GM12891 (cell line): Measurements from ENCODE around the gene FBN2.

ENCODE experiments used
- DNase-seq: peaks from one replicate; pipeline ENCODE4 v3.0.0; 2011; ENCODE audit warnings: low spot score; ENCODE audit not compliant: insufficient read length
- FAIRE-seq: peaks from 2 replicates; lab custom pipeline; 2011; peaks lifted over from hg19 to GRCh38; lab: Jason Lieb, UNC
- PAX5 ChIP-seq: IDR thresholded peaks from 2 replicates; pipeline ENCODE4 v1.6.1; 2011; ENCODE audit warnings: low read length, moderate library complexity, mild to moderate bottlenecking; ENCODE audit not compliant: insufficient read depth, severe bottlenecking
- POLR2A ChIP-seq: IDR thresholded peaks from 2 replicates; pipeline ENCODE4 v1.6.1; 2011; ENCODE audit warnings: low read depth, low read length, control low read depth
- POLR2AphosphoS5 ChIP-seq: IDR thresholded peaks from 2 replicates; pipeline ENCODE4 v1.6.1; 2011; ENCODE audit warnings: low read depth, low read length, control low read depth
- POU2F2 ChIP-seq: IDR thresholded peaks from 2 replicates; pipeline ENCODE4 v1.6.1; 2011; ENCODE audit warnings: low read depth, mild to moderate bottlenecking, control low read depth, low read length, moderate library complexity
- SPI1 ChIP-seq: IDR thresholded peaks from 2 replicates; pipeline ENCODE4 v1.6.1; 2011; ENCODE audit warnings: low read depth, low read length, control low read depth
- TAF1 ChIP-seq: IDR thresholded peaks from 2 replicates; pipeline ENCODE4 v1.6.1; 2011; ENCODE audit warnings: low read depth, low read length, control low read depth

FBN2 gene

DNA sequence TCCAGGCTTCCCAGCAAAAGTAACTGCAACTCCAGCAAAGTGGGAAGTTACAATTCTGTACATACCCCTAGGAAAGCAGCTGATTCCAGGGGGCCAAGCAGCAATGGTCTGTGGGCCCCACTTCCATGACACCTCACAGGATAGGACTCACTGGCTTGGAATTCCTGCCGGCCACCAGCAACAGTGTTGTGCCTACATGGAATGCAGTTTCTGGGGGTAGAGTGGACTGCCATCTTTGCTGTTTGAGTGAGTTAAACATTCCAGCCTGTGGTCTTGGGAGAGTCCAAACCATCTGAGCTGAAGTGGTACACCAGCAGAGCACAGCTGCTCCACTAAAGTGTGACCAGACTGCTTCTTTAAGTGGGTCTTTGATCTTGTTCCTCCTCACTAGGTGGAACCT lies 13.4 kb upstream of the FBN2 start:
- FAIRE-seq, result no peak

DNA sequence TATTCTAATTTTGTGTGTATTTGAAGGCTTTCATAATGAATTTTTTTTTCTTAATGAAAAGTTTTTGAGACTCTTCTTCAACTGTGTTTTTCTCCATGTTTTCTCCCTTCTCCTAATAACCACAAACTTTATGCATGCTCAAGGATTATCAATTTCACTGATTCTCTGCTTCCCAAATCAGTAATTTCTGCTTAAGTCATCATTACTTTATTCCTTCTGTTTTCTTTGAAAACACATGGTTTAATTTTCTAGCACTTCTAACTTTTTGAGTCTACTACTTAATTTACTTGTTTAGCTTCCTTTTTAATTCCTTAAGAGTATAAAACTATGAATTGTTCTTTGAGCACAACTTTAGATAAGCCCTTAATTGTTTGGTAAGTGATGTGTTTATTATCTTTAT lies 11.5 kb upstream of the FBN2 start:
- FAIRE-seq (no peak), DNase-seq (no peak)
- TF ChIP-seq SPI1 (no peak), PAX5 (no peak), TAF1 (no peak), POU2F2 (no peak), POLR2AphosphoS5 (no peak), POLR2A (no peak)

More for the DNA sequence above, 13.4 kb upstream of the FBN2 start:
- DNase-seq, result no peak
- TF ChIP-seq POU2F2, result no peak
- TF ChIP-seq TAF1, result no peak
- TF ChIP-seq PAX5, result no peak
- TF ChIP-seq POLR2A, result no peak
- TF ChIP-seq POLR2AphosphoS5, result no peak
- TF ChIP-seq SPI1, result no peak

DNA sequence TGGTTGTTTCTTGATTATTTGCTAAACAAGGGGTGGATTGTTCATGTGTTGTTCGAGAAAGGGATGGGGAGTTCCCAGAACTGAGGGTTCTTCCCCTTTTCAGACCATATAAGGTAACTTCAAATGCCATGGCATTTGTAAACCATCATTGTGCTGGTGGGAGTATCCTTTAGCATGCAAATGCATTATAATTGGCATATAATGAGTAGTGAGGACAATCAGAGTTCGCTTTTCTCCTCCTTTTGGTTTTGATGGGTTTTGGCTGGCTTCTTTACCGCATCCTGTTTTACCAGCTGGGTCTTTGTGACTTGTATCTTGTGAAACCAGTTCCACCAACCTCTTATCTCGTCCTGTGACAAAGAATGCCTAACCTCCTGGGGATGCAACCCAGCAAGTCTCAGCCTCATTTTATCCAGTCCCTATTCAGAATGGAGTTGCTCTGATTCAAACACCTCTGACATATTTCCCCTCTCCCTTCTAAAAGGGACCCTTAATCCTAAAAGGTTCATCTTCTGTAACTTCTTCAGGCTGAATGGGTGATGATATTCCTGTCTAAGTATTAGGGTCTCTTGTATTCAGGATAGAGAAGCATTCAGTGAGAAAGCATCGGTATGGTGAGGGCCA lies 8.7 kb upstream of the FBN2 start:
- FAIRE-seq (no peak), DNase-seq (no peak)
- TF ChIP-seq PAX5, result no peak
- TF ChIP-seq TAF1, result no peak
- no peak for TF ChIP-seq POLR2AphosphoS5
- TF ChIP-seq SPI1, result no peak
- TF ChIP-seq POU2F2, result no peak

DNA sequence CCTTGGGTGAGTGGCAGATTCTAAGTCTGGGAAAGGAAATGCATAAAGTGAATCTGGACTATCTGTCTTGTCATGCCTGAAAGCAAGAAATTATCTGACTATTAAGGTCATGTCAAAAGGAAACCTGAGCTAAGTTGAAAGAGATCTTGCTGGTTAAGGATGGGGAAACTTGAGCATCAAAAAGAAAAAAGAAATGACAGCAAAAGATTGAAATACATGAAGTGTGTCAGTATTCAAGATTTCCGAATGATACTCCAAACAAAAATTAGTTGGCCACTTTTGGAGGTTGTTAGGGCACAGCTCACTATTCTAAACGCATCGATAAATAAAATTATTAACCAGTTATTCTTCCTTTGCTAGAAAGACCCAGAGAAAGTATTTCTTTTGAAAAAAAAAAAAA lies 3.3 kb upstream of the FBN2 start:
- no peak for TF ChIP-seq PAX5
- TF ChIP-seq SPI1, result no peak
- TF ChIP-seq TAF1, result no peak
- no peak for TF ChIP-seq POLR2AphosphoS5
- TF ChIP-seq POLR2A, result no peak
- no peak for TF ChIP-seq POU2F2
- DNase-seq, result no peak
- no peak for FAIRE-seq

DNA sequence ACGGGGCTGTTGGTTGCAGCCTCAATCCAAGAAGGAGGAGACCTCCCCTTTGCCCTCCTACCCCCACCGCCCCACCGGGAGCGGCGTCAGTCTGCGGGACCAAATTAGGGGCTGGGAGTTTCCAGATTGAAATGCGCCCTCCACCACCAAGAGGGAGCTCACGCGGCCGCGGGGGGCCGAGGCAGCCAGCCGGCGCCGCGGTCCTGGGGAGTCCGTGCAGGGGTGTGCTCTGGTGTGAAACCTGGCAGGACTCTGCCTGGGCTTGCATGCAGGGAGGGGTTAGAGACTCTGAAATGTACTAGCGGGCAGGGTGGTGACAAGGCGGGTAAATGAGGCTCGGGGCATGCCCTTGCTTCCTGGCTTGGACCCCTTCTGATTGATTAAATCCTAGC lies 989 bp upstream of the FBN2 start:
- no peak for FAIRE-seq
- DNase-seq, result no peak
- TF ChIP-seq POLR2A, result no peak
- no peak for TF ChIP-seq POU2F2
- TF ChIP-seq SPI1, result no peak
- no peak for TF ChIP-seq POLR2AphosphoS5
- TF ChIP-seq PAX5, result no peak
- TF ChIP-seq TAF1, result no peak

DNA sequence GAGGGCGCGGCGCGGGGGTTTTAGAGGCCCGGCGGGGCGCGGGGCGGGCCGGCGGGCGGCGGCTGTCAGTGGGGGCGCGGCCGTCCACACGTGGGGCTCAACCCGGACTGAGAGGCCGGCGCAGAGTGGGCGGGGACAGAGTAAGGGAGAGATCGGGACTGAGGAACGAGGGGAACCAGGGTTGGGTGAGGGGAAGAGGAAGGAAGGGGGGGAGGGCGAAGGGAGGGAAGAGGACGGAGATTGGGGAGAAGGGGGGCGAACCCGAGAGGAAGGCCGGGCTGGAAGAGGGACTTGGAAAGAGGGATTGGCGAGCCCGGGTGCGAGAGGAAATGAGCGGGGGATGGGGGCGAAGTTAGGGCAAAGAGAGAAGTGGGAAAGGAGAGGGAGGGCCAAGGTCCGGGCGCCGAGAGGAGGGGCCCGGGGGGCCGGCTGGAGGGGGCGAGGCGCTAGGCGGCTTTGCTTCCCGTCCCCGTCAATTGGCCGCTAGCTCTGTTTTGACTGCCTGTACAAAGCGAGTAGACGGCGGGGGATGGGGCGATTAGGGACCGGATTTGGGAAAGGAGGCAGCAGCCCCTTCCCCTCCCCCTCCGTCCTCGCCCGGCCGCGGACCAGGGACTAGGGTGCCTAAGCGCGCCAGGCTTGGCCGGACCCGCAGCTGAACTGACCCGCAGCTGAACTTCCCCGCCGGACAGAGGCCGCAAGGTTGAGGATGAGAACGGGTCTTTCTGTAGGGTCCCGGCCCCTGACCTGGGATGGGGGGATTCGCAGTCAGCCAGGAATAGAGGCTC lies 399 bp upstream of the FBN2 start:
- no peak for TF ChIP-seq POLR2AphosphoS5
- TF ChIP-seq SPI1, result no peak
- TF ChIP-seq POLR2A, result no peak
- TF ChIP-seq POU2F2, result no peak
- no peak for TF ChIP-seq TAF1
- TF ChIP-seq PAX5, result no peak
- DNase-seq (no peak), FAIRE-seq (no peak)

DNA sequence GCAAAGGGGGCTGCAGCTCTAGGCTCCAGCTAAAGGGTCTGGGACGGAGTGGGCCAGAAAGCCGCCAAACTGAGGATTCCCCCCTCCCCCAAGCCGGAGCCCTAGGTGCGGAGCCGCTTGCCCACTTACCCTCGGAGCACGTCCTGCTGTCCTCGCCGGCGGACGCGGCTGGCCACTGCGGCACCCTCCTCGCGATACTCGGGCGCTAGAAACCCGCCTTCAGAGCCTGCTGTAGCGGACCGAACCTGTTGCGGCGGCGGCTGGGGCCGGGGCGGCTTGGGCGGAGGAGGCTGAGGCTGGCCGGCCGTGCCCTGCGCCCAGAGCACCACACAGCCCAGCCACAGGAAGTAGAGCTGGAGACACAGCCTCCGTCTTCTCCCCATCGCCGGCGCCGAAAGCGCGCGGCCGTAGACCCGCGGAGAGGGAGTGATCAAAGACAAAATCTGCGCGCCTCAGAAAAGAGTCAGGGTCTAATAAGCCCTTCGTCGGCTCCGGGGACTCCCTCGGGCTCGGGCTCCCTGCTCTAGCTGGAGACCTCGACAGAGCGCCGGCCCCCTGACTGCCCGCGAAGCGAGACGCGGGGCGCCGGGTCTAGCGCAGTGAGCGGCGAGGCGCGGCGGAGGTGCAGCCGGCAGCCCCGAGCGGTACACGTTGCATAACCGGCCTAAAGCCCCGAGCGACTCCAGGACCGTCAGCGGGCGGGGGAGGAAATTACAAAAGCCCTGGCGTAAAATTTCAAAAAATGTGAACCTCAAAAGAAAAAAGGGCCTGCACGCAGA lies 635 bp downstream of the FBN2 start:
- TF ChIP-seq PAX5 (no peak), TAF1 (no peak), POLR2AphosphoS5 (no peak), POLR2A (no peak), SPI1 (no peak), POU2F2 (no peak)
- FAIRE-seq, result no peak
- DNase-seq, result peak; percentile 9

DNA sequence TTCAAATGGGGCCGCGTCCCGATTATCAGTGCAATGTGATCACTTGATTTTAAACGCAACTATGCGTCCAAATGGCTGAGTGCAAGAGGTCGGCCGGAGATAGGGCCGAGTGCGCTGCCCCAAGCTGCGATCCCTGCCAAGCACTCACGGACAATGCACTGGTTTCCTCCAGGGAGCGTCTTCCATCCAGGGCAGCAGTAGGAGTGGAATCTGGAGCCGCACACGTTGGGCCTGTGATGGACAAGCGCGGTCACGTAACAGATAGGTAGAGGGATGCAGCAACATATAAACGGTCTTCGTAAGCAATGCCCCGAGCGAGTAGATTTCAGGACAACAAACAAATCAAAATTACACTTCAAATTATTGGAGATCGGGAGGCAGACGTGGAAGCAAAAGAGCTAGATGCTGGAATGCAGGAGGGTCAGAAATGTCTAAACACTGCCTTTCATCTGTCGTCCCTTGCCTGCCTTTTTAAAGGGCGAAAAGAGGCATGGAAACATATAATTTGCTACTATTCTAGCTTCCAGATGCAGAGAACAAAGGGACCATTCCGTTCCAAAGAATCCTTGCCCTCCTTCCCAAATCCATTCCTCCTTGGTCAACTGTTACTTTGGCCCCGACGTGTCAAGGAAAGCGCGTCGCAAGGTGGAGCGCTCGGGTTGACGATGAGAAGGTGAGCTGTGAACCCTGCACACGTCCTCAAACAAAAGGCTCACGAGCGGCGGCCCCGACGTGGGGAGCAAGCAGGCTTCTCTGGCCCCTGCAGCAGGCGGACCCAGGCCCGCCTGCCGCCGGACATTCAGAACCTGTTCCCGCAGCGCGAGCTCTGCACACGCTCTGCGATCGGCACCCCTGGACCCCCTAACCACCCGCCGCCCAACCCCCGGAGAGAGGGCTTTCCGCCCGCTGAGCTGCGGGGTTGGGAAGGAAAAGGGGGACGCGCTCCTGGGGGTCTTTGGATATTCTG lies 1.5 kb downstream of the FBN2 start:
- DNase-seq, result no peak
- TF ChIP-seq POLR2A (no peak), PAX5 (no peak), POU2F2 (no peak), TAF1 (no peak), SPI1 (no peak), POLR2AphosphoS5 (no peak)
- FAIRE-seq, result no peak

DNA sequence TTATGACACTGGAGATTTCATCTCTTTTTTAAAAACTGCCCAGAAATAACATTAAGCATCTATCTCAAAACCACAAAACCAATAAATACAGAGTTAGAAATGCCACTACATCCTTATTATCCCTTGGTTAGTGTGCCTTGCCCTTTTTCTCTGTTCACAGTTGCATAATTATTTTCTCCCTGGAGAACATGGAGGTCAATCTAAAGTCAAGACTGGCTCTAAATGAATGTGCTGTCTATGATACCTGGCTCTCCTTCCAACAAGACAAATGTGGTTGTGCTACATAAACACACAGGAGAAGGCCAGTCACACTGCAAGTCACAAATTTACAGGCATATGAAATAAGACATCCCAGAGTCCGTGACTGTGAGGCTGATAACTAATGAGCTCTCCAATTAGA lies 2.8 kb downstream of the FBN2 start:
- FAIRE-seq (no peak), DNase-seq (no peak)
- TF ChIP-seq TAF1 (no peak), POLR2A (no peak), SPI1 (no peak), POU2F2 (no peak), PAX5 (no peak), POLR2AphosphoS5 (no peak)
